HepG2 (cell line): ENCODE results near the gene HNRNPUL2. TPM values are rescaled to one million over a fixed set of nuclear protein-coding genes. Genes with fewer than 3 reads are reported as not detected.

Experiments used
- MXD4 ChIP-seq: IDR thresholded peaks from 2 replicates; pipeline ENCODE4 v1.6.1; 2016; ENCODE audit warnings: mild to moderate bottlenecking, missing biosample characterization, missing genetic modification reagents
- PAX8 ChIP-seq: sonication (generic); formaldehyde crosslinking; IDR thresholded peaks from 2 replicates; pipeline ENCODE4 v1.8.0; 2022; ENCODE audit warnings: mild to moderate bottlenecking, missing genetic modification reagents, borderline replicate concordance
- SATB2 ChIP-seq: sonication (generic); formaldehyde crosslinking; IDR thresholded peaks from 2 replicates; pipeline ENCODE4 v1.5.0; 2020; ENCODE audit warnings: missing genetic modification reagents
- SP1 ChIP-seq, 2 experiments: fragments of 450-650 bp in 1 of 2; sonication (generic) in 1 of 2; formaldehyde crosslinking in 1 of 2; IDR thresholded peaks; 2 replicates each; pipeline versions ENCODE4 v1.4.0 to v1.6.1; 2016 to 2020; ENCODE audit warnings: missing genetic modification reagents in 1 of 2
- SPEN ChIP-seq: sonication (generic); formaldehyde crosslinking; IDR thresholded peaks from 2 replicates; pipeline ENCODE4 v1.5.1; 2020; ENCODE audit warnings: low read depth, mild to moderate bottlenecking, missing genetic modification reagents
- TCF12 ChIP-seq, 2 experiments: fragments of 450-650 bp in 1 of 2; sonication (generic) in 1 of 2; formaldehyde crosslinking in 1 of 2; IDR thresholded peaks; 2 replicates each; pipeline versions ENCODE4 v1.6.1 to v1.8.0; 2017 to 2022; ENCODE audit warnings: antibody characterized with exemption in 1 of 2, mild to moderate bottlenecking in 1 of 2, missing genetic modification reagents in 1 of 2, moderate library complexity in 1 of 2
- ZNF432 ChIP-seq: sonication (generic); formaldehyde crosslinking; IDR thresholded peaks from 2 replicates; pipeline ENCODE4 v1.5.0; 2020; ENCODE audit warnings: missing genetic modification reagents, mild to moderate bottlenecking, borderline replicate concordance
- ZNF530 ChIP-seq: sonication (generic); formaldehyde crosslinking; IDR thresholded peaks from 2 replicates; pipeline ENCODE4 v1.5.0; 2020; ENCODE audit warnings: low read depth, mild to moderate bottlenecking, missing genetic modification reagents
- ZNF775 ChIP-seq: sonication (generic); formaldehyde crosslinking; IDR thresholded peaks from 2 replicates; pipeline ENCODE4 v1.4.0; 2020; ENCODE audit warnings: missing genetic modification reagents, mild to moderate bottlenecking, moderate library complexity, borderline replicate concordance
- polyA plus RNA-seq, 8 experiments: library from polyadenylated mRNA; depleted of rRNA in 3 of 8; stranded (reverse) in 7 of 8; unstranded in 1 of 8; fragments of >200 nt; fragmentation: Illumina TruSeq in 4 of 8; extraction: Trizol in 4 of 8; gene quantifications; 2 replicates each; pipeline versions ENCODE4 v1.2.1 to v1.2.3, GENCODE V29; 2011 to 2016; ENCODE audit warnings: low read depth in 4 of 8, missing spikeins in 1 of 8, mixed read lengths in 1 of 8; ENCODE audit not compliant: insufficient read depth in 1 of 8
- total RNA-seq, 5 experiments: library from RNA; depleted of rRNA; stranded (reverse); fragments of >200 nt; fragmentation: Illumina TruSeq; extraction: Trizol; gene quantifications; 2 replicates each; pipeline ENCODE4 v1.2.3, GENCODE V29; 2016; ENCODE audit warnings: low read depth in 1 of 5
- TF ChIP-seq, protein P1 (sequence below): IDR thresholded peaks from 2 replicates; pipeline ENCODE4 v1.6.1; 2016; ENCODE audit warnings: low read depth
- TF ChIP-seq, protein P2 (sequence below): sonication (generic); formaldehyde crosslinking; IDR thresholded peaks from 2 replicates; pipeline ENCODE4 v1.4.0; 2020; ENCODE audit warnings: missing genetic modification reagents, borderline replicate concordance
- TF ChIP-seq, protein P3 (sequence below): sonication (generic); formaldehyde crosslinking; IDR thresholded peaks from 2 replicates; pipeline ENCODE4 v1.5.1; 2020; ENCODE audit warnings: missing genetic modification reagents, mild to moderate bottlenecking, borderline replicate concordance
- TF ChIP-seq, protein P4 (sequence below): sonication (generic); formaldehyde crosslinking; IDR thresholded peaks from 2 replicates; pipeline ENCODE4 v1.8.0; 2022; ENCODE audit warnings: missing genetic modification reagents, mild to moderate bottlenecking, inconsistent platforms, borderline replicate concordance
- TF ChIP-seq, protein P5 (sequence below): sonication (generic); formaldehyde crosslinking; IDR thresholded peaks from 2 replicates; pipeline ENCODE4 v1.5.0; 2020; ENCODE audit warnings: missing genetic modification reagents
- TF ChIP-seq, protein P6 (sequence below): sonication (generic); formaldehyde crosslinking; IDR thresholded peaks from 2 replicates; pipeline ENCODE4 v1.5.0; 2020; ENCODE audit warnings: mild to moderate bottlenecking, missing genetic modification reagents, borderline replicate concordance

The HNRNPUL2 gene
- total and polyA plus RNA-seq, 2 of the 13 experiments (the other 11 are each of a cell fraction or from before 2014, with no cell fraction given): 8.4 to 9.6 TPM

DNA sequence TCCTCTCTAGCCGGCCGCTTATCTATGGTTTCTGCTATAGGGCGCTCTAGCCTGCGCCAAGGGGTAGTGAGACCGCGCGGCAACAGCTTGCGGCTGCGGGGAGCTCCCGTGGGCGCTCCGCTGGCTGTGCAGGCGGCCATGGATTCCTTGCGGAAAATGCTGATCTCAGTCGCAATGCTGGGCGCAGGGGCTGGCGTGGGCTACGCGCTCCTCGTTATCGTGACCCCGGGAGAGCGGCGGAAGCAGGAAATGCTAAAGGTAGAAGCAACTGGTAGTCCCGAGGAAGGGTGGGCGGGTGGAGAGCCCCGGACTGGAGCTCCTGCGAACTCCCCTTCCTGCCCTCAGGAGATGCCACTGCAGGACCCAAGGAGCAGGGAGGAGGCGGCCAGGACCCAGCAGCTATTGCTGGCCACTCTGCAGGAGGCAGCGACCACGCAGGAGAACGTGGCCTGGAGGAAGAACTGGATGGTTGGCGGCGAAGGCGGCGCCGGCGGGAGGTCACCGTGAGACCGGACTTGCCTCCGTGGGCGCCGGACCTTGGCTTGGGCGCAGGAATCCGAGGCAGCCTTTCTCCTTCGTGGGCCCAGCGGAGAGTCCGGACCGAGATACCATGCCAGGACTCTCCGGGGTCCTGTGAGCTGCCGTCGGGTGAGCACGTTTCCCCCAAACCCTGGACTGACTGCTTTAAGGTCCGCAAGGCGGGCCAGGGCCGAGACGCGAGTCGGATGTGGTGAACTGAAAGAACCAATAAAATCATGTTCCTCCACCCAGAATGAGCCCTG is 55.5 kb downstream of the HNRNPUL2 start, which contains the start of the genes LBHD1 and UQCC3 (continued):
- TF ChIP-seq, protein P1, sequence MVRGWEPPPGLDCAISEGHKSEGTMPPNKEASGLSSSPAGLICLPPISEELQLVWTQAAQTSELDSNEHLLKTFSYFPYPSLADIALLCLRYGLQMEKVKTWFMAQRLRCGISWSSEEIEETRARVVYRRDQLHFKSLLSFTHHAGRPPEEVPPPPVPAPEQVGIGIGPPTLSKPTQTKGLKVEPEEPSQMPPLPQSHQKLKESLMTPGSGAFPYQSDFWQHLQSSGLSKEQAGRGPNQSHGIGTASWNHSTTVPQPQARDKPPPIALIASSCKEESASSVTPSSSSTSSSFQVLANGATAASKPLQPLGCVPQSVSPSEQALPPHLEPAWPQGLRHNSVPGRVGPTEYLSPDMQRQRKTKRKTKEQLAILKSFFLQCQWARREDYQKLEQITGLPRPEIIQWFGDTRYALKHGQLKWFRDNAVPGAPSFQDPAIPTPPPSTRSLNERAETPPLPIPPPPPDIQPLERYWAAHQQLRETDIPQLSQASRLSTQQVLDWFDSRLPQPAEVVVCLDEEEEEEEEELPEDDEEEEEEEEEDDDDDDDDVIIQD (CRISPR knock-in tag): 0 out of 2 replicates have a peak, but pooled peaks have one; percentile 21
- TF ChIP-seq, protein P2, sequence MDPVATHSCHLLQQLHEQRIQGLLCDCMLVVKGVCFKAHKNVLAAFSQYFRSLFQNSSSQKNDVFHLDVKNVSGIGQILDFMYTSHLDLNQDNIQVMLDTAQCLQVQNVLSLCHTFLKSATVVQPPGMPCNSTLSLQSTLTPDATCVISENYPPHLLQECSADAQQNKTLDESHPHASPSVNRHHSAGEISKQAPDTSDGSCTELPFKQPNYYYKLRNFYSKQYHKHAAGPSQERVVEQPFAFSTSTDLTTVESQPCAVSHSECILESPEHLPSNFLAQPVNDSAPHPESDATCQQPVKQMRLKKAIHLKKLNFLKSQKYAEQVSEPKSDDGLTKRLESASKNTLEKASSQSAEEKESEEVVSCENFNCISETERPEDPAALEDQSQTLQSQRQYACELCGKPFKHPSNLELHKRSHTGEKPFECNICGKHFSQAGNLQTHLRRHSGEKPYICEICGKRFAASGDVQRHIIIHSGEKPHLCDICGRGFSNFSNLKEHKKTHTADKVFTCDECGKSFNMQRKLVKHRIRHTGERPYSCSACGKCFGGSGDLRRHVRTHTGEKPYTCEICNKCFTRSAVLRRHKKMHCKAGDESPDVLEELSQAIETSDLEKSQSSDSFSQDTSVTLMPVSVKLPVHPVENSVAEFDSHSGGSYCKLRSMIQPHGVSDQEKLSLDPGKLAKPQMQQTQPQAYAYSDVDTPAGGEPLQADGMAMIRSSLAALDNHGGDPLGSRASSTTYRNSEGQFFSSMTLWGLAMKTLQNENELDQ (CRISPR knock-in tag): no peak
- TF ChIP-seq SPEN (CRISPR knock-in tag): peak; percentile 92
- TF ChIP-seq TCF12 (IDR thresholded peaks at IDR 0.05): no peak
- no peak; the same call in 1 of the 2 replicates for TF ChIP-seq TCF12 (CRISPR knock-in tag; IDR thresholded peaks at IDR 0.05)
- TF ChIP-seq SP1 (IDR thresholded peaks at IDR 0.05): no peak
- 0 out of 2 replicates have a peak, but pooled peaks have one; percentile 7 for TF ChIP-seq SP1 (CRISPR knock-in tag; IDR thresholded peaks at IDR 0.05)
- TF ChIP-seq, protein P3, sequence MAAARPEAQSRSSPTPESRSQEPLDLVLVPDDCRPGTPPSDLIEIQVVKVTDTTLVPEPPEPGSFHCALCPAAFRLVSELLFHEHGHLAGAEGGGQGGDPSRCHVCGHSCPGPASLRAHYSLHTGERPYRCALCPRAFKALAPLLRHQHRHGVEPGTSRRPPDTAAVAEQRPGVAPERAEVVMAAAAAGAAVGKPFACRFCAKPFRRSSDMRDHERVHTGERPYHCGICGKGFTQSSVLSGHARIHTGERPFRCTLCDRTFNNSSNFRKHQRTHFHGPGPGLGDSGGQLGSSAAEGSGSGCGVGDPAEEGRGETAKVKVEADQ (CRISPR knock-in tag): no peak
- TF ChIP-seq ZNF432 (CRISPR knock-in tag): no peak
- no peak for TF ChIP-seq PAX8 (CRISPR knock-in tag)
- no peak for TF ChIP-seq ZNF530
- no peak for TF ChIP-seq SATB2
- TF ChIP-seq, protein P4, sequence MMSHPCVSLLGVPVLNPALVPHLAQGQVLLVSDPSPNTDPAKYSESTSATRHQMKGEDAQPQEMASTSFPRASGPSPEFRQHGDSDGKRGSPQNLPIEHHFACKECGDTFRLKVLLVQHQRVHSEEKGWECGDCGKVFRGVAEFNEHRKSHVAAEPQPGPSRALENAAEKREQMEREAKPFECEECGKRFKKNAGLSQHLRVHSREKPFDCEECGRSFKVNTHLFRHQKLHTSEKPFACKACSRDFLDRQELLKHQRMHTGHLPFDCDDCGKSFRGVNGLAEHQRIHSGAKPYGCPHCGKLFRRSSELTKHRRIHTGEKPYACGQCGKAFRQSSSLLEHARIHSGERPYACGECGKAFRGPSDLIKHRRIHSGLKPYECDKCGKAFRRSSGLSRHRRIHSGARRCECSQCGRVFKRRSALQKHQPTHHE (CRISPR knock-in tag): no peak; the same call in 1 of the 2 replicates
- TF ChIP-seq MXD4 (CRISPR knock-in tag): peak; percentile 42; the same call in 1 of the 2 replicates
- TF ChIP-seq ZNF775: no peak
- TF ChIP-seq, protein P5, sequence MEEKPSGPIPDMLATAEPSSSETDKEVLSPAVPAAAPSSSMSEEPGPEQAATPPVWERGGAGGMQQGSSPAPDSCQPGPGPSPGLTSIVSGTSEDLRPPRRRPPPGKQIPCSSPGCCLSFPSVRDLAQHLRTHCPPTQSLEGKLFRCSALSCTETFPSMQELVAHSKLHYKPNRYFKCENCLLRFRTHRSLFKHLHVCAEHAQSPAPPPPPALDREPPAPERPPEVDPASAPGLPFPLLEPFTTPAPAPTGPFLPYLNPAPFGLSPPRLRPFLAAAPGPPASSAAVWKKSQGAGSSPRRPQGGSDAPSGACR: no peak
- TF ChIP-seq, protein P6, sequence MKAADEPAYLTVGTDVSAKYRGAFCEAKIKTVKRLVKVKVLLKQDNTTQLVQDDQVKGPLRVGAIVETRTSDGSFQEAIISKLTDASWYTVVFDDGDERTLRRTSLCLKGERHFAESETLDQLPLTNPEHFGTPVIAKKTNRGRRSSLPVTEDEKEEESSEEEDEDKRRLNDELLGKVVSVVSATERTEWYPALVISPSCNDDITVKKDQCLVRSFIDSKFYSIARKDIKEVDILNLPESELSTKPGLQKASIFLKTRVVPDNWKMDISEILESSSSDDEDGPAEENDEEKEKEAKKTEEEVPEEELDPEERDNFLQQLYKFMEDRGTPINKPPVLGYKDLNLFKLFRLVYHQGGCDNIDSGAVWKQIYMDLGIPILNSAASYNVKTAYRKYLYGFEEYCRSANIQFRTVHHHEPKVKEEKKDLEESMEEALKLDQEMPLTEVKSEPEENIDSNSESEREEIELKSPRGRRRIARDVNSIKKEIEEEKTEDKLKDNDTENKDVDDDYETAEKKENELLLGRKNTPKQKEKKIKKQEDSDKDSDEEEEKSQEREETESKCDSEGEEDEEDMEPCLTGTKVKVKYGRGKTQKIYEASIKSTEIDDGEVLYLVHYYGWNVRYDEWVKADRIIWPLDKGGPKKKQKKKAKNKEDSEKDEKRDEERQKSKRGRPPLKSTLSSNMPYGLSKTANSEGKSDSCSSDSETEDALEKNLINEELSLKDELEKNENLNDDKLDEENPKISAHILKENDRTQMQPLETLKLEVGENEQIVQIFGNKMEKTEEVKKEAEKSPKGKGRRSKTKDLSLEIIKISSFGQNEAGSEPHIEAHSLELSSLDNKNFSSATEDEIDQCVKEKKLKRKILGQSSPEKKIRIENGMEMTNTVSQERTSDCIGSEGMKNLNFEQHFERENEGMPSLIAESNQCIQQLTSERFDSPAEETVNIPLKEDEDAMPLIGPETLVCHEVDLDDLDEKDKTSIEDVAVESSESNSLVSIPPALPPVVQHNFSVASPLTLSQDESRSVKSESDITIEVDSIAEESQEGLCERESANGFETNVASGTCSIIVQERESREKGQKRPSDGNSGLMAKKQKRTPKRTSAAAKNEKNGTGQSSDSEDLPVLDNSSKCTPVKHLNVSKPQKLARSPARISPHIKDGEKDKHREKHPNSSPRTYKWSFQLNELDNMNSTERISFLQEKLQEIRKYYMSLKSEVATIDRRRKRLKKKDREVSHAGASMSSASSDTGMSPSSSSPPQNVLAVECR: peak; percentile 90; the same call in 1 of the 2 replicates
